ENCODE measurements around the gene PCDH20. TPM values are rescaled to one million over a fixed set of nuclear protein-coding genes. Genes with fewer than 3 reads are reported as not detected.
"Not testable (repeated sequence)": the region's sequence is repeated elsewhere in the genome, so short reads cannot be mapped to it uniquely, and the experiment has no call there.

PCDH20 gene
- 4.6 TPM for total RNA-seq (ENCODE audit: insufficient read depth, low replicate concordance)

- DNase-seq (ENCODE audit: low spot score) = no peak
Observed at GRCh38 chr13:61415749-61416148, at the start of gene PCDH20. Gene PCDH20 (minus strand): TSS chr13:61415849. CDS start chr13:61415158, 691 bp downstream.

DNA sequence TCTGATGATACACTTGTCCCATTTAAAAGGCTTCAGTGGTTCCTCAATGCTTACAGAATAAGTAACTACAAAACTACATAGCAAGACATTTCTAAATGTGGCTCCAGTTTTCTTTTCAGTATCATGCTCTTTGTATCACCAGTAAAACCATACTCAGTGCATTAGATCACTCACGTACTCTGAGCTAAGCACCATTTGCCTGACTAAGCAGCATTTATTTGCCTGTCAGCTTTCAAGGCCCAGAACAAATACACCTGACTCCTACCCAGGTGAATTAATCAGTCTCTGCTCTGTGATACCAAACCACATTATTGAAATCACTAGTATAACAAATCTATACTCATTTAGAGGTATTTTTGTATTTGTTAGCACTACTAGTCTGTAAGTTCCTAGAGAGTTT is 47.4 kb upstream of the PCDH20 start:
- no peak for DNase-seq (ENCODE audit: low spot score)

DNA sequence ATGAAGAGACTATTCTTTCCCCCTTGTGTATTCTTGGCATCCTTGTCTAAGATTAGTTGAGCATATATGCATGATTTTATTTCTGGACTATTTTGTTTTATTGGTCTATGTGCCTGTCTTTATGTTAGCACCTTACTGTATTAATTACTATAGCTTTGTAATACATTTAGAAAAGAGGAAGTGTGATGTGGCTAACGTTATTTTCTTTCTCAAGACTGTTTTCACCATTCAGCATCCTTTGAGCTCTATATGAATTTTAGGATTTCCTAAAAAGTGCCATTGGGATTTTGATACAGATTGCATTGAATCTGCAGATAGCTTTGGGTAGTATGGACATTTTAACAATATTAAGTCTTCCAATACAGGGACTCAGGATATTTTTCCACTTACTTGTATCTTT is 37.5 kb upstream of the PCDH20 start:
- no peak for DNase-seq (ENCODE audit: low spot score)

GRCh38 chr13:61432029-61432428 is 16.4 kb upstream of the PCDH20 start:
- DNase-seq (ENCODE audit: low spot score) = no peak

DNA sequence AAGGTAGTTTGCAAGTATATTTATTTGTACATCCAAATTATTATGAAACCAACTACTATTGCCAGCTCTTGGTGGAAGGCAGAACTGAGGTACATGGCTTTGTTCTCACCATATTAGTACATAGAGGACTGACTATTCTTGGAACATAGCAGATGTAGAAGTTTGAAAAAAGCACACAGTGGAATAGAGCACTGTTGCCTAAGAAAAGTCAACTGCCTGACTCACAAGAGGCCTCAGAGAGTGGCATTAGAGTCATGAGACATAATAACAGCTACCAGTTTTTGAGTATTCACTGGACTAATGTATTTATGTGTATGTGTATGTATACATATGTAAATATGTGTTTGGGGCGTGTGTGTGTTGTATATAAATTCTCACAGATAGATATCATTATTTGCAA is 8.3 kb upstream of the PCDH20 start:
- no peak for DNase-seq (ENCODE audit: low spot score)

GRCh38 chr13:61417086-61417570 is 1.5 kb upstream of the PCDH20 start:
- no peak for DNase-seq (ENCODE audit: low spot score)

DNA sequence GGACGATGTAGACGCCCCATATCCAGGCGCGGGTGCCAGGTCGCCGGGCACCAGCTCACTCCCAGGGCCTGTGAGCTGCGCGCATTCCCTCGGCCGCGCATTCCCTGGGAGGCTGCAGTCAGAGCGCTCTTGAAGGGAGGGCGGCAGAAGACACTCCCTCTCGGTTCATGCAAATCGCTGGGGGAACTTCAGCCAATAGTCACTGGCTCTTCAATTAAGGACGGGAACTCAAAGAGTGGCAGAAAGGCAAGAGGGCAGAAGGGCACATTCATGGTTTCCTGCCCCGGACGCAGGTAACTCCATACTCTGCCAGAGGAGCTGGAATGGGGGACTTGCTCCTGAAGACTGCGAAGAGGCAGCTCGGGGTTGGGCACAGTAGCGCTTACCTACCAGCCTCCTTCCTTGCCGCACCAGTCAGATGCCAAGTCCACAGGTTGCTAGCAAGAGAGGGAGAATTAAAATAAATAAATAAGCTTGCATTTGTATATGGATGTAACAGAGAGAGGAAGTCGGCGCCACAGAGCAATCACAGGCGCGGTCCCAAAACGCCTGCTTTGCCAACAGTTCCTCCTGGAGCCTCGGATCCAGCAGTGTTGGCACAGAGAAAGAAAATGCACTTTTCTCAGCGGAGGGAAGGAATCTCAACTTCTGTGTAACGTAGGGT is 459 bp downstream of the PCDH20 start:
- peak; percentile 74 for DNase-seq (ENCODE audit: low spot score)

DNA sequence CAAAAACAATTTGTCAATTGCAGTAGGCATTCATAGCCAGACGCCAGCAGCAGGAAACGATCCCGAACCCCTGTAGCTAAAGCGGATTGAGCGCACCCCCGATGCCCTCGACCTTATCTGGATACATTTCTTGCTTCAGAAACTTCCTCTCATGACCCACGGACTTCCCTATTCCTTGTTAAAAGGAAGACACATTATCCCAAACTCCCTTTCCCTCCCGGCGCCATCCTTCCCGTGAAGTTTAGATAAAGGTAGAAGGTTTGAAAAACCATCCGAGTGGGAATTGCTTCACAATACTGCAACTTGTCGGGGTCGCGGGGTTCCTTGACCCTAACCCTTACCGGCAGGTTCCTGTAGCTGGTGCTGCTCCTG is 977 bp downstream of the PCDH20 start:
- peak; percentile 5 for DNase-seq (ENCODE audit: low spot score)

- no peak for DNase-seq (ENCODE audit: low spot score)
Observed at GRCh38 chr13:61413572-61414535, 1.8 kb downstream of the PCDH20 start.

DNA sequence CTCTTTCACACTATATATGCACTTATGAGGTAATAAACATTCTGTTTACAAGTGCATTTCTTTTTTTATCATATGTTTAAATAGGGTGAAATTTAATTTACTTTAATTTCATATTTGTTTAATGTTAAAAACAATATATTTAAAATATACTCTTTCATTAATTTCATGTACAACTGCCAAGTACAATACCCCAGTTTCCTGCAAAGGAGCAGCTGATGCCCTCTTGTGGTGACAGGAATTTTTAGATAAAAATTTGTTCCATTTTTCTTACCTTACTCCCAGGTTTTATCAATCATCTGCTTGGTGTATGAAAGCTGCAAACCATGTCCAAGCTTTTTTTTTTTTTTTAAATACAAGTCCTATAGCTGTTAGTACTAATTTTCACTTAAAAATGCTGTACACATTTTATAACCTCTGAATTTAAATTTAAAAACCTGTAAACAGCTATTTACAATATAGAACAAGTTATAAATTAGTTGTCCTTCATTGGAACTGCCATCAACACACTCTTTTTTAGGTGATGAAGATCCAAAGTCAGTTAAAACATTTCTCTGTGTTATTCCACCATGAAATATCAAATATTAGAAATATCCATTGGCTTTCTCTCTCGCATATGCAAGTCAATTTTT is 4.9 kb downstream of the PCDH20 start:
- peak; percentile 32 for DNase-seq (ENCODE audit: low spot score)

- DNase-seq (ENCODE audit: low spot score) = no peak
Observed at GRCh38 chr13:61410266-61410665, 5.4 kb downstream of the PCDH20 start.

GRCh38 chr13:61408571-61408970 is 7.1 kb downstream of the PCDH20 start:
- no peak for DNase-seq (ENCODE audit: low spot score)

DNA sequence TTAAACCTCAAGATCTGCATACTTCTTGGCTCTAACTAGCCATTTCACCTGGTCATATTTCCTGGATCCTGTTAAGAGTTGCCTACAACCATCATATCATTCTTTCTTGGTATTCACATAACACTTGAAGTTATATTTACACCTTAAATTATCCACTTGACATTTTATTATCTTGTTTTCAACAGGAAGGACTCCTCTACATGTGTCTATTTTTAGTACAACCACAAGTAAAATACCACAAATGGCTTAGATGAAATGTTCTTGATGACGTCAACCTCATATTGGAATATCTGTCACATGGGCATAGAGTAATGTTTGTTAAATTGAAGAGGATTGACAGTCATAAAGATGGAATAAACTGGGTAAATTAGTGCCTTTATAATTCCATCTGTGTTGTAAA is 9.4 kb downstream of the PCDH20 start:
- no peak for DNase-seq (ENCODE audit: low spot score)

DNA sequence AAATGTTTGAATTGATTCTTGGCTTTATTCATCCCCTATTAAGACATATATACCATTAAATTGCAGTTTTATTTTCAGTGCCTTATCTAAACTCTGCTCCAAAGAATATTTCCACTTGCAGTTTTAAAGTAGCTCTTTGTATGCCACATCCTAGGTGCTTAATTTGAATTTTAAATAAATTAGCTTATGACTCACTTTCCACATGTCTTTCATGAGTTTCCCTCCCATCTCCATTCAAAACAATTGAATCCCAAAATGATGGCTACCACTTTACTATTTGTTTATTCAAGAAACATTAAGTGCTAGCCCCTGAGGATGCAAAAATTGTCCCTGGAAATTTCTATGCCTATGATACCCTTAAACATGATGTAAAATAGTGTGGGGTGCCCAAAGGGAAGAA is 19.5 kb downstream of the PCDH20 start:
- no peak for DNase-seq (ENCODE audit: low spot score)

GRCh38 chr13:61391426-61391825 is 24.2 kb downstream of the PCDH20 start:
- DNase-seq (ENCODE audit: low spot score) = no peak

DNA sequence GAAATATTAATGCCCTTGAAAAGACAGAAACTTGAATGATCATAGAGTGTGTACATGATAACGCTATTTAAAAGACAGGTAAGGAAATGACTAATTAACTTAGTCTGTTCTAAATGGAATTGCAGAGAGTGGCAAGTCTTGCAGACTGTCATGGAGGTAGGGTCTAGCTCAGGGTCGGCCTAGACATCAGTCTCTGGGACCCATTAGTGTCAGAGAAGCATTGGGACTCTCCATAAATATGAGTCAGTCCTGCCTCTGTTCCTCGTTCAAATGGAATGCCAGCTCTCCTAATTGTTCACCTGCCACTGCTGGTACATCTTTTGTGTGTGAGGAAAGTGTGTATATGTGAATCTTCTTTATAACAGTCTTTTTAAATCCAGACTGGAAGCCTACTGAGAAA is 28.0 kb downstream of the PCDH20 start:
- DNase-seq (ENCODE audit: low spot score) = no peak

- no peak for DNase-seq (ENCODE audit: low spot score)
Observed at GRCh38 chr13:61383111-61383510, 32.5 kb downstream of the PCDH20 start.

- DNase-seq (ENCODE audit: low spot score) = no peak
Observed at GRCh38 chr13:61370520-61370919, 45.1 kb downstream of the PCDH20 start.

- DNase-seq (ENCODE audit: low spot score) = not testable (repeated sequence)
Observed at GRCh38 chr13:61364690-61365089, 51.0 kb downstream of the PCDH20 start.

- no peak for DNase-seq (ENCODE audit: low spot score)
Observed at GRCh38 chr13:61362522-61362921, 53.1 kb downstream of the PCDH20 start.

Data from umbilical cord (tissue), 2 donors.